Transverse colon (tissue), 3 donors: ENCODE measurements around the gene DCAF12.

Experiments
- EP300 ChIP-seq: sonication (generic); formaldehyde crosslinking; IDR thresholded peaks from one replicate; pipeline ENCODE4 v1.6.1; 2017; ENCODE audit warnings: antibody characterized with exemption, low read depth
- POLR2A ChIP-seq: fragments of 450-650 bp; IDR thresholded peaks from one replicate; pipeline ENCODE4 v1.6.1; 2016; ENCODE audit warnings: antibody characterized with exemption, mild to moderate bottlenecking, moderate library complexity
- TF ChIP-seq, protein P1 (sequence below), 5 experiments: fragments of 200-600 bp in 3 of 5; fragments of 450-650 bp in 2 of 5; sonication (generic) in 3 of 5; IDR thresholded peaks; 1 replicate in 2 of 5; 2 replicates in 3 of 5; pipeline ENCODE4 v1.5.1; 2016 to 2017; ENCODE audit warnings: antibody characterized with exemption in 5 of 5, inconsistent platforms in 3 of 5, mild to moderate bottlenecking in 2 of 5, moderate library complexity in 1 of 5

DNA sequence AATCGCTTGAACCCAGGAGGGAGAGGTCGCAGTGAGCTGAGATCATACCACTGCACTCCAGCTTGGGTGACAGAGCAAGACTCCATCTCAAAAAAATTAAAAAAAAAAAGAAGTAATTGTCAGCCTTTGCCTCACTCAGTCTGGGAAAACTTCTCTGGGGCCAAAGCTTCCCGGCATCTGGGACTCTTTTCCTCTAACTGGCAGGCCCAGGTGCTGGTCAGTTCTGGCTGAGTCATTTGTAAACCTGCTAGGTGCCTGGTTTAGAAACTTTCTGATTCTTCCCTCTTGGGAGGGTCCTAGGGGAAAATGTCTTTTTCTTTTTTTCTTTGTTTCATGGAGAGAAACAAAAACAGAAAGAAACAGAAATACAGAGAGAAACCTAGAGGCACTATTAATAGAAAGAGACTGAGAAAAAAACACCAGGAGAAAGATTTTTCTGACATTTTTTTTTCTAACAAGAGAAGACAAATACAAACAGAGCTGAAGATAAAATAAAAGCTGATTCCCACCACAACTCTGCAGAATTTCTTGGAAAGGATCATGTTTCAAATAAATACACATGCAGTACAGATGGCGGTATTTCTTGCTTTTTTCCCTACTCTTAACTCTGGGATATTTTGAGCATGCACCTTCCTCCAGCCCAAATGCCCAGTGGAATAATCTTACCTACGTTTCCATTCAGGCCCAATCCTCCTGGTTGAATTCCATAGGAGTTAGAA lies 55.7 kb downstream of the DCAF12 start:
- TF ChIP-seq POLR2A (no peak), EP300 (no peak)
- TF ChIP-seq, protein P1, sequence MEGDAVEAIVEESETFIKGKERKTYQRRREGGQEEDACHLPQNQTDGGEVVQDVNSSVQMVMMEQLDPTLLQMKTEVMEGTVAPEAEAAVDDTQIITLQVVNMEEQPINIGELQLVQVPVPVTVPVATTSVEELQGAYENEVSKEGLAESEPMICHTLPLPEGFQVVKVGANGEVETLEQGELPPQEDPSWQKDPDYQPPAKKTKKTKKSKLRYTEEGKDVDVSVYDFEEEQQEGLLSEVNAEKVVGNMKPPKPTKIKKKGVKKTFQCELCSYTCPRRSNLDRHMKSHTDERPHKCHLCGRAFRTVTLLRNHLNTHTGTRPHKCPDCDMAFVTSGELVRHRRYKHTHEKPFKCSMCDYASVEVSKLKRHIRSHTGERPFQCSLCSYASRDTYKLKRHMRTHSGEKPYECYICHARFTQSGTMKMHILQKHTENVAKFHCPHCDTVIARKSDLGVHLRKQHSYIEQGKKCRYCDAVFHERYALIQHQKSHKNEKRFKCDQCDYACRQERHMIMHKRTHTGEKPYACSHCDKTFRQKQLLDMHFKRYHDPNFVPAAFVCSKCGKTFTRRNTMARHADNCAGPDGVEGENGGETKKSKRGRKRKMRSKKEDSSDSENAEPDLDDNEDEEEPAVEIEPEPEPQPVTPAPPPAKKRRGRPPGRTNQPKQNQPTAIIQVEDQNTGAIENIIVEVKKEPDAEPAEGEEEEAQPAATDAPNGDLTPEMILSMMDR (IDR thresholded peaks at IDR 0.05) = no peak
